MG63 (cell line): ENCODE results near the gene GRAMD2A. TPM values are rescaled to one million over a fixed set of nuclear protein-coding genes. Genes with fewer than 3 reads are reported as not detected.

Experiments
- DNase-seq: peaks from one replicate; pipeline ENCODE4 v3.0.0-alpha.2; 2020
- H3K27me3 ChIP-seq: fragments of 250-450 bp; sonication (Bioruptor Pico); 2 replicates; pipeline ENCODE4 v1.5.1; 2020; ENCODE audit warnings: mild to moderate bottlenecking, moderate library complexity
- H3K36me3 ChIP-seq: fragments of 250-450 bp; sonication (Bioruptor Pico); 2 replicates; pipeline ENCODE4 v1.5.1; 2020; ENCODE audit warnings: mild to moderate bottlenecking, moderate library complexity
- H3K4me3 ChIP-seq: fragments of 250-450 bp; sonication (Bioruptor Pico); 2 replicates; pipeline ENCODE4 v1.5.1; 2020; ENCODE audit warnings: mild to moderate bottlenecking, moderate library complexity
- H3K9me3 ChIP-seq: fragments of 250-450 bp; sonication (Bioruptor Pico); 2 replicates; pipeline ENCODE4 v1.5.1; 2020; ENCODE audit warnings: mild to moderate bottlenecking, moderate library complexity
- total RNA-seq: library from RNA; depleted of rRNA; stranded (reverse); fragments of >200 nt; shearing (Covaris generic); gene quantifications from 2 replicates; pipeline ENCODE4 v1.2.3, GENCODE V29; 2014; ENCODE audit warnings: low replicate concordance

Gene GRAMD2A
- total RNA-seq, 1 experiment from 2014 or later = not detected

- Histone ChIP-seq H3K9me3 (no peaks in the 10 kb centered on the region), H3K36me3 (no peaks in the 10 kb centered on the region), H3K4me3 (no peak overlapping the region), H3K27me3 (no peaks in the 10 kb centered on the region)
- DNase-seq = no peak
Observed at GRCh38 chr15:72166716-72167417, 30.7 kb downstream of the GRAMD2A start.

- Histone ChIP-seq H3K9me3 (no peaks in the 10 kb centered on the region), H3K4me3 (no peak overlapping the region), H3K27me3 (no peaks in the 10 kb centered on the region), H3K36me3 (no peaks in the 10 kb centered on the region)
- DNase-seq = no peak
Observed at GRCh38 chr15:72163719-72164118, 33.9 kb downstream of the GRAMD2A start.

- no peak for DNase-seq
- Histone ChIP-seq H3K4me3 (no peak overlapping the region), H3K9me3 (no peaks in the 10 kb centered on the region), H3K36me3 (no peaks in the 10 kb centered on the region), H3K27me3 (no peaks in the 10 kb centered on the region)
Observed at GRCh38 chr15:72162569-72162968, 35.0 kb downstream of the GRAMD2A start.

GRCh38 chr15:72161361-72162132, 36.0 kb downstream of the GRAMD2A start:
- H3K36me3 ChIP-seq = no peaks in the 10 kb centered on the region
- H3K27me3 ChIP-seq = no peaks in the 10 kb centered on the region
- DNase-seq = no peak
- H3K4me3 ChIP-seq = no peak overlapping the region
- no peaks in the 10 kb centered on the region for H3K9me3 ChIP-seq

GRCh38 chr15:72160696-72161245, 36.8 kb downstream of the GRAMD2A start:
- DNase-seq = no peak
- Histone ChIP-seq H3K27me3 (no peaks in the 10 kb centered on the region), H3K36me3 (no peaks in the 10 kb centered on the region), H3K4me3 (no peak overlapping the region), H3K9me3 (no peaks in the 10 kb centered on the region)

- no peaks in the 10 kb centered on the region for H3K36me3 ChIP-seq
- H3K4me3 ChIP-seq = no peak overlapping the region
- no peak for DNase-seq
- H3K27me3 ChIP-seq = no peaks in the 10 kb centered on the region
- no peaks in the 10 kb centered on the region for H3K9me3 ChIP-seq
Observed at GRCh38 chr15:72156928-72157327, 40.7 kb downstream of the GRAMD2A start.

- Histone ChIP-seq H3K27me3 (no peaks in the 10 kb centered on the region), H3K36me3 (no peaks in the 10 kb centered on the region), H3K9me3 (no peaks in the 10 kb centered on the region), H3K4me3 (peak overlapping the region; percentile 44)
- DNase-seq = peak; percentile 73
Observed at GRCh38 chr15:72155635-72156616, 41.7 kb downstream of the GRAMD2A start.

GRCh38 chr15:72155003-72155621, 42.5 kb downstream of the GRAMD2A start:
- peak; percentile 37 for DNase-seq
- Histone ChIP-seq H3K4me3 (no peak overlapping the region; the same call in 1 of the 2 replicates), H3K36me3 (no peaks in the 10 kb centered on the region), H3K9me3 (no peaks in the 10 kb centered on the region), H3K27me3 (no peaks in the 10 kb centered on the region)

- Histone ChIP-seq H3K27me3 (no peaks in the 10 kb centered on the region), H3K9me3 (no peaks in the 10 kb centered on the region), H3K4me3 (no peak overlapping the region), H3K36me3 (no peaks in the 10 kb centered on the region)
- DNase-seq = no peak
Observed at GRCh38 chr15:72154316-72154715, 43.3 kb downstream of the GRAMD2A start.

GRCh38 chr15:72153269-72154000, 44.2 kb downstream of the GRAMD2A start:
- DNase-seq = no peak
- Histone ChIP-seq H3K4me3 (no peak overlapping the region), H3K27me3 (no peaks in the 10 kb centered on the region), H3K36me3 (no peaks in the 10 kb centered on the region), H3K9me3 (no peaks in the 10 kb centered on the region)

GRCh38 chr15:72147418-72147817, 50.2 kb downstream of the GRAMD2A start:
- Histone ChIP-seq H3K4me3 (no peak overlapping the region), H3K36me3 (no peaks in the 10 kb centered on the region), H3K9me3 (no peaks in the 10 kb centered on the region), H3K27me3 (no peaks in the 10 kb centered on the region)
- DNase-seq = no peak

GRCh38 chr15:72146934-72147333, 50.7 kb downstream of the GRAMD2A start:
- Histone ChIP-seq H3K27me3 (no peaks in the 10 kb centered on the region), H3K9me3 (no peaks in the 10 kb centered on the region), H3K4me3 (no peak overlapping the region), H3K36me3 (no peaks in the 10 kb centered on the region)
- no peak for DNase-seq

- H3K9me3 ChIP-seq = no peaks in the 10 kb centered on the region
- no peak for DNase-seq
- H3K27me3 ChIP-seq = no peaks in the 10 kb centered on the region
- H3K4me3 ChIP-seq = no peak overlapping the region
- H3K36me3 ChIP-seq = no peaks in the 10 kb centered on the region
Observed at GRCh38 chr15:72146221-72146620, 51.4 kb downstream of the GRAMD2A start.

GRCh38 chr15:72141171-72142084, 56.2 kb downstream of the GRAMD2A start:
- H3K4me3 ChIP-seq = no peak overlapping the region
- no peaks in the 10 kb centered on the region for H3K27me3 ChIP-seq
- no peak for DNase-seq
- no peaks in the 10 kb centered on the region for H3K9me3 ChIP-seq
- H3K36me3 ChIP-seq = no peaks in the 10 kb centered on the region

GRCh38 chr15:72140088-72140487, 57.5 kb downstream of the GRAMD2A start:
- DNase-seq = no peak
- Histone ChIP-seq H3K36me3 (no peaks in the 10 kb centered on the region), H3K4me3 (no peak overlapping the region), H3K9me3 (no peaks in the 10 kb centered on the region), H3K27me3 (no peaks in the 10 kb centered on the region)
